ENCODE measurements around the gene OSBP2. TPM values are rescaled to one million over a fixed set of nuclear protein-coding genes. Genes with fewer than 3 reads are reported as not detected.

The OSBP2 gene
- total RNA-seq, 4 donors from 2014 or later, result 3.7 to 8.7 (median 4.7) TPM

- DNase-seq, result peak in 1 of 3 donors; percentile 23
- H3K4me3 ChIP-seq, result peak overlapping the region in 3 of 4 donors; percentile 18 to 47 (median 37)
- TF ChIP-seq POLR2A (IDR thresholded peaks at IDR 0.05) (no peak), CTCF (IDR thresholded peaks at IDR 0.05) (no peak)
- peaks cover 0 to 10% (median 0%) of the 10 kb centered on the region in 4 donors for H3K4me1 ChIP-seq
- H3K9me3 ChIP-seq, result no peaks in the 10 kb centered on the region
- H3K27me3 ChIP-seq, result peaks cover 0 to 13% of the 10 kb centered on the region in 2 donors
- H3K27ac ChIP-seq, result no peak overlapping the region
- no peaks in the 10 kb centered on the region for H3K36me3 ChIP-seq
These were observed 127.2 kb downstream of the OSBP2 start for GRCh38 chr22:30821863-30822215.

- peaks cover 0 to 13% of the 10 kb centered on the region in 2 donors for H3K27me3 ChIP-seq
- TF ChIP-seq POLR2A (IDR thresholded peaks at IDR 0.05), result no peak
- no peak for TF ChIP-seq CTCF (IDR thresholded peaks at IDR 0.05)
- DNase-seq, result peak in 1 of 3 donors; percentile 38
These were observed 127.7 kb downstream of the OSBP2 start for GRCh38 chr22:30822216-30823014.

GRCh38 chr22:30823015-30823370 lies 128.3 kb downstream of the OSBP2 start:
- no peak overlapping the region for H3K27ac ChIP-seq
- TF ChIP-seq CTCF (IDR thresholded peaks at IDR 0.05), result no peak
- no peak for TF ChIP-seq POLR2A (IDR thresholded peaks at IDR 0.05)
- H3K36me3 ChIP-seq, result no peaks in the 10 kb centered on the region
- no peak overlapping the region for H3K4me3 ChIP-seq
- H3K9me3 ChIP-seq, result no peaks in the 10 kb centered on the region
- peaks cover 0 to 10% (median 0%) of the 10 kb centered on the region in 4 donors for H3K4me1 ChIP-seq
- DNase-seq, result peak in 1 of 3 donors; percentile 37
- peaks cover 0 to 13% of the 10 kb centered on the region in 2 donors for H3K27me3 ChIP-seq

More at GRCh38 chr22:30822216-30823014, 127.7 kb downstream of the OSBP2 start:
- H3K4me1 ChIP-seq, result peaks cover 0 to 10% (median 0%) of the 10 kb centered on the region in 4 donors
- H3K27ac ChIP-seq, result no peak overlapping the region
- H3K36me3 ChIP-seq, result no peaks in the 10 kb centered on the region
- H3K9me3 ChIP-seq, result no peaks in the 10 kb centered on the region
- peak overlapping the region in 3 of 4 donors; percentile 18 to 47 (median 37) for H3K4me3 ChIP-seq

GRCh38 chr22:30824096-30824495 lies 129.4 kb downstream of the OSBP2 start:
- H3K27me3 ChIP-seq, result peaks cover 0 to 13% of the 10 kb centered on the region in 2 donors
- no peaks in the 10 kb centered on the region for H3K9me3 ChIP-seq
- no peak overlapping the region for H3K4me3 ChIP-seq
- H3K27ac ChIP-seq, result no peak overlapping the region
- DNase-seq, result peak in 1 of 3 donors; percentile 17
- H3K4me1 ChIP-seq, result peaks cover 0 to 10% (median 0%) of the 10 kb centered on the region in 4 donors
- TF ChIP-seq POLR2A (IDR thresholded peaks at IDR 0.05) (no peak), CTCF (IDR thresholded peaks at IDR 0.05) (no peak)
- H3K36me3 ChIP-seq, result no peaks in the 10 kb centered on the region

- peak in 1 of 3 donors; percentile 27 for DNase-seq
- Histone ChIP-seq H3K27me3 (peaks cover 0 to 13% of the 10 kb centered on the region in 2 donors), H3K9me3 (no peaks in the 10 kb centered on the region), H3K4me3 (no peak overlapping the region), H3K4me1 (peaks cover 0 to 10% (median 0%) of the 10 kb centered on the region in 4 donors), H3K27ac (no peak overlapping the region), H3K36me3 (no peaks in the 10 kb centered on the region)
- TF ChIP-seq POLR2A (IDR thresholded peaks at IDR 0.05) (no peak), CTCF (IDR thresholded peaks at IDR 0.05) (no peak)
These were observed 130.0 kb downstream of the OSBP2 start for GRCh38 chr22:30824711-30825110.
